K562 (cell line): ENCODE results near the gene EWSR1.
"Not testable (repeated sequence)": the region's sequence is repeated elsewhere in the genome, so short reads cannot be mapped to it uniquely, and the experiment has no call there.

Source experiments
- LEF1 ChIP-seq: fragments of 450-650 bp; IDR thresholded peaks from 2 replicates; pipeline ENCODE4 v1.6.1; 2016; ENCODE audit warnings: mild to moderate bottlenecking
- MAX ChIP-seq: sonication (generic); formaldehyde crosslinking; IDR thresholded peaks from 2 replicates; pipeline ENCODE4 v1.9.0; 2022; ENCODE audit warnings: mild to moderate bottlenecking, missing genetic modification reagents
- MCM7 ChIP-seq, 2 experiments: fragments of 450-650 bp; IDR thresholded peaks; 2 replicates each; pipeline ENCODE4 v1.6.1; 2016 to 2018
- PHB2 ChIP-seq: fragments of 450-650 bp; IDR thresholded peaks from 2 replicates; pipeline ENCODE4 v1.6.1; 2017; ENCODE audit warnings: low read depth
- ZBTB9 ChIP-seq: fragments of 450-650 bp; formaldehyde crosslinking; IDR thresholded peaks from 2 replicates; pipeline ENCODE4 v1.4.0; 2020; ENCODE audit warnings: mild to moderate bottlenecking, moderate library complexity

DNA sequence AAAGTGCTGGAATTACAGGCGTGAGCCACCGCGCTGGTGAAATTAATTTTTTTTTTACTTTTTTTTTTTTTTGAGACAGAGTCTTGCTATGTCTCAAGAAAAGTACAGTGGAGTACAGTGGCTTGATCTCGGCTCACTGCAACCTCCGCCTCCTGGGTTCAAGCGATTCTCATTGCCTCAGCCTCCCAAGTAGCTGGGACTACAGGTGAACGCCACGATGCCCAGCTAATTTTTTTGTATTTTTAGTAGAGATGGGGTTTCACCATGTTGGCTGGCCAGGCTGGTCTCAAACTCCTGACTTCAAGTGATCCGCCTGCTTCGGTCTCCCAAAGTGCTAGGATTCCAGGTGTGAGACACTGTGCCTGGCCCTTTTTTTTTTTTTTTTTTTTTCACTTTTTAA, 20.2 kb upstream of the EWSR1 start:
- TF ChIP-seq LEF1; MAX (CRISPR knock-in tag); MCM7 (IDR thresholded peaks at IDR 0.05); PHB2; ZBTB9: not testable (repeated sequence)
